Testis (tissue), 3 donors: Measurements from ENCODE around the gene ZNF611. TPM values are rescaled to one million over a fixed set of nuclear protein-coding genes. Genes with fewer than 3 reads are reported as not detected.
"Not testable (repeated sequence)": the region's sequence is repeated elsewhere in the genome, so short reads cannot be mapped to it uniquely, and the experiment has no call there.

Experiments
- DNase-seq: peaks from one replicate; pipeline ENCODE4 v3.0.0-alpha.2; 2019
- H3K27ac ChIP-seq, 2 donors: fragments of 200-600 bp; sonication (generic); one replicate each; pipeline ENCODE4 v1.5.1; 2019
- H3K27me3 ChIP-seq: fragments of 200-600 bp; sonication (generic); one replicate; pipeline ENCODE4 v1.5.1; 2019
- H3K36me3 ChIP-seq: fragments of 200-600 bp; sonication (generic); one replicate; pipeline ENCODE4 v1.5.1; 2017; ENCODE audit warnings: low read depth; ENCODE audit errors: missing control alignments
- H3K4me1 ChIP-seq: fragments of 200-600 bp; sonication (generic); one replicate; pipeline ENCODE4 v1.5.1; 2019
- H3K4me3 ChIP-seq, 2 donors: fragments of 200-600 bp; sonication (generic); one replicate each; pipeline ENCODE4 v1.5.1; 2017 to 2019
- H3K9me3 ChIP-seq: fragments of 200-600 bp; sonication (generic); one replicate; pipeline ENCODE4 v1.5.1; 2017
- POLR2A ChIP-seq: fragments of 450-650 bp; IDR thresholded peaks from one replicate; pipeline ENCODE4 v1.6.1; 2017; ENCODE audit warnings: antibody characterized with exemption, mild to moderate bottlenecking, moderate library complexity
- WGBS, 2 donors: methylation state at CpG; one replicate each; pipeline ENCODE4 v1.1.5; 2018; 5-methylcytosine and 5-hydroxymethylcytosine counted together
- intact Hi-C: fragments of 100-400 bp; cut with DNase I; formaldehyde crosslinking; loops from one replicate; pipeline ENCODE4 v1.15.1; 2023; ENCODE audit warnings: low total_unique reads
- polyA plus RNA-seq: library from polyadenylated mRNA; stranded (reverse); fragments of 350-450 nt; fragmentation: Illumina TruSeq; extraction: RNeasy Lipid Tissue Mini Kit (QIAGEN cat#74804); gene quantifications from one replicate; pipeline ENCODE4 v1.2.3, GENCODE V29; 2014; ENCODE audit warnings: low read depth, low replicate concordance; ENCODE audit not compliant: insufficient read depth
- total RNA-seq, 2 donors: library from RNA; depleted of rRNA; stranded (reverse); fragments of >200 nt; gene quantifications; one replicate each; pipeline ENCODE4 v1.2.3, GENCODE V29; 2016
- TF ChIP-seq, protein P1 (sequence below), 3 experiments: fragments of 450-650 bp in 2 of 3; fragments of 200-600 bp in 1 of 3; sonication (generic) in 1 of 3; IDR thresholded peaks; one replicate each; pipeline ENCODE4 v1.5.1; 2016 to 2019; ENCODE audit warnings: antibody characterized with exemption in 3 of 3, mild to moderate bottlenecking in 2 of 3, moderate library complexity in 1 of 3

The ZNF611 gene
- total and polyA plus RNA-seq, 3 donors from 2014 or later = 7.9 to 26.8 (median 17.8) TPM

DNA sequence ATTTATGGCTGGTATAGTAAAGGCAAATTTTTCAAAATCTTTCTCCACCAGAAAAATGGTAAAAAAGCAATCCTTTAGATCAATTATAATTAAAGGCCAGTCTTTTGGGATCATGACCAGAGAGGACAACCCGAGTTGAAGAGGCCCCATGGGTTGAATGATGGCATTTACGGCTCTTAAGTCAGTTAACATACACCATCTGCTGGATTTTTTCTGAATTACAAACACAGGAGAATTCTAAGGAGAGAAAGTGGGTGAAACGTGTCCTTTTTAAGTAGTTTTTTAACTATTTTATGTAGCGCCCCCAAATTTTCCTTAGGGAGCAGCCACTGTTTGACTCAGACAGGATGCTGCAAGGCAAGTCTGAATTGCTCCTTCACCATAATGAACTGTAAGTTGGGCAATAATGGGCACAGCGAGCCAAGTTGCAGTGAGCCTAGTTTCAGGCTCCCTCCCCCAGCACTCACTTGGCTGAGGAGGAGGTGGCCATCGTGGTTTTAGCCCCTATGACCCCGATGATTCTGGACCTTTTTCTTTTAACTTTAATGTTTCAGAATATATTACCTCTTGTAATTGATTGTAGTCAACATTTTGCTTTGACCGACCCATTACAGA lies 13.6 kb upstream of the ZNF611 start:
- Histone ChIP-seq H3K27ac (no peak overlapping the region), H3K36me3 (no peaks in the 10 kb centered on the region), H3K9me3 (no peaks in the 10 kb centered on the region), H3K4me1 (no peaks in the 10 kb centered on the region), H3K27me3 (no peaks in the 10 kb centered on the region), H3K4me3 (no peak overlapping the region)
- intact Hi-C loops = no loop called here
- TF ChIP-seq, protein P1, sequence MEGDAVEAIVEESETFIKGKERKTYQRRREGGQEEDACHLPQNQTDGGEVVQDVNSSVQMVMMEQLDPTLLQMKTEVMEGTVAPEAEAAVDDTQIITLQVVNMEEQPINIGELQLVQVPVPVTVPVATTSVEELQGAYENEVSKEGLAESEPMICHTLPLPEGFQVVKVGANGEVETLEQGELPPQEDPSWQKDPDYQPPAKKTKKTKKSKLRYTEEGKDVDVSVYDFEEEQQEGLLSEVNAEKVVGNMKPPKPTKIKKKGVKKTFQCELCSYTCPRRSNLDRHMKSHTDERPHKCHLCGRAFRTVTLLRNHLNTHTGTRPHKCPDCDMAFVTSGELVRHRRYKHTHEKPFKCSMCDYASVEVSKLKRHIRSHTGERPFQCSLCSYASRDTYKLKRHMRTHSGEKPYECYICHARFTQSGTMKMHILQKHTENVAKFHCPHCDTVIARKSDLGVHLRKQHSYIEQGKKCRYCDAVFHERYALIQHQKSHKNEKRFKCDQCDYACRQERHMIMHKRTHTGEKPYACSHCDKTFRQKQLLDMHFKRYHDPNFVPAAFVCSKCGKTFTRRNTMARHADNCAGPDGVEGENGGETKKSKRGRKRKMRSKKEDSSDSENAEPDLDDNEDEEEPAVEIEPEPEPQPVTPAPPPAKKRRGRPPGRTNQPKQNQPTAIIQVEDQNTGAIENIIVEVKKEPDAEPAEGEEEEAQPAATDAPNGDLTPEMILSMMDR (IDR thresholded peaks at IDR 0.05) = peak in 2 of 3 experiments; percentile 18 to 31
- no peak for TF ChIP-seq POLR2A
- 36% methylated on average over 8 of the region's 8 CpGs for WGBS, 2 donors
- no peak for DNase-seq

DNA sequence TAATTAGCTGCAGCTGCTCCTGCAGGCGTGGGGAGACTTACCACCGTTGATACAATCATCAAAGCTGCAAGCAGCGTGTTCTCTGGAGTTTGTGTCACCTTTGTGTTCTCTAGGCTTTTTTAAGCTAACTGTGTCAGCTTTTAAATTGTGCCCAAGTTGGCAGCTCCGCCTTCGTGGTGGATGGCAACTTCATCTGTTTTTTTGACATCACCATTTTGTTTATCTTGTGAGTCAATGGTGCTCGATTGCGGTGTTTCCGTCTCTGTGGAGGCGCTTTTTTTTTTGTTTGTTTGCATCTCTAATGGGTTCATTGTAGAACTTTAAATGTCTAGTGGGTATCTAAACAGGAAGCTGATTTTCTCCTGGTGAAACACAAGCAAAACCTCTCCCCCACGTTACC lies 11.1 kb upstream of the ZNF611 start:
- not testable (repeated sequence) for H3K27me3 ChIP-seq

DNA sequence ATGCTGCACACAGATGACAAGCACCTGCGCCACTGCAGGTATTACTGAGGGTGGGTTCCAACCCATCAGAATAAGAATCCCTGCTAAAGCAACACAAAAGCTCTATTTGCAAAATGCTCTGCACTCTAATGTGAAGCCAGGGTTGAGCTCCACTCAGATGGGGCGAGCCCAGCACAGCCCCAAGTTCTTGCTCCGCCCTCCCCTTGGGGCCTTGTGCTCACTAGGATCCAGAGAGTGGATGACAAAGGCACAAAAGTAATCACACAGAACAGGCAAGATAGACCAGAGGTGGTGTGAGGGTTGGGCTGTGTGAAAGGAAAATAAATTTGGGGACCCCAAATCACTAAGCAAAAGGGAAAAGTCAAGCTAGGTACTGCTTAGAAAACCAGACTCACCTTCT lies 8.2 kb upstream of the ZNF611 start:
- no peak for DNase-seq
- Histone ChIP-seq H3K36me3 (no peaks in the 10 kb centered on the region), H3K27ac (no peak overlapping the region), H3K4me1 (no peaks in the 10 kb centered on the region), H3K4me3 (no peak overlapping the region), H3K9me3 (no peaks in the 10 kb centered on the region), H3K27me3 (no peaks in the 10 kb centered on the region)
- intact Hi-C loops = no loop called here
- 92 to 100% methylated on average over 3 of the region's 3 CpGs for WGBS, 2 donors
- TF ChIP-seq, protein P1 (IDR thresholded peaks at IDR 0.05) = no peak
- TF ChIP-seq POLR2A = no peak

More for the DNA sequence above, 11.1 kb upstream of the ZNF611 start:
- DNase-seq, H3K36me3 ChIP-seq, H3K9me3 ChIP-seq, H3K27ac ChIP-seq, H3K4me3 ChIP-seq, intact Hi-C loops, H3K4me1 ChIP-seq: not testable (repeated sequence)
- 67% methylated on average over 10 of the region's 10 CpGs for WGBS, 2 donors

DNA sequence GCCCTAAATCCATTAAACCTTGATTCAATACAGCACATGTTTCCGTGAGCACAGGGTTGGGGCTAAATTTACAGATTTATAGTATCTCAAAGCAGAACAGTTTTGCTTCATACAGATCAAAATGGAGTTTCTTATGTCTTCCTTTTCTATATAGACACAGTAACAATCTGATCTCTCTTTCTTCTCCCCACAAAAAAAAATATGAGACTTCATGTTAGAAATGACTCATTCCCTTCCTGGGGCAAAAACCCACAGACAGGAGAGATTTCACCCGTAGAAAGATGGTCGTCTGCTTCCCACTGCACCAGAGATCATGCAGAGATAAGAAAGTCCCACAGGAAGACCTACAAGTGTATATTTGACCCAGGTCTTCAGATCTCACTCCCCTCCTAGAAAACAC lies 7.7 kb upstream of the ZNF611 start:
- intact Hi-C loops = no loop called here
- Histone ChIP-seq H3K4me3 (no peak overlapping the region), H3K4me1 (no peaks in the 10 kb centered on the region), H3K27me3 (no peaks in the 10 kb centered on the region), H3K27ac (no peak overlapping the region), H3K9me3 (no peaks in the 10 kb centered on the region), H3K36me3 (no peaks in the 10 kb centered on the region)
- TF ChIP-seq, protein P1 (IDR thresholded peaks at IDR 0.05) = no peak
- TF ChIP-seq POLR2A = no peak
- 30 to 39% methylated on average over 3 of the region's 3 CpGs for WGBS, 2 donors
- no peak for DNase-seq

DNA sequence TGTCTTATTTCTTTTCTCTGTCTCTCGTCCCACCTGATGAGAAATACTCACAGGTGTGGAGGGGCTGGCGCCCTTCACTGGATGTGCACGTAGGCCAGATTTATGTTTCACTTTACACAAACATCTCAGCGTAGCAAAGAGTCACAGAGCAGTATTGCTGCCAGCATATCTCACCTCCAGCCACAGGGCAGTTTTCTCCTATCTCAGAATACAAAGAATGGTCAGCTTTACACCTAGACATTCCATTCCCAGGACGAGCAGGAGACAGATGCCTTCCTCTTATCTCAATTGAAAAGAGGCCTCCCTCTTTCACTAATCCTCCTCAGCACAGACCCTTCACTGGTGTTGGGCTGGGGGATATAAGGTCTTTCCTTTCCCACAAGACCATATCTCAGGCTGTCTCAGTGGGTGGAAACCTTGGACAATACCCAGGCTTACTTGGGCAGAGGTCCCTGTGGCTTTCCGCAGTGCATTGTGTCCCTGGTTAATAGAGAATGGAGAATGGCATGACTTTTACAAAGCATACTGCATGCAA lies 7.2 kb upstream of the ZNF611 start:
- intact Hi-C loops = no loop called here
- DNase-seq = no peak
- no peak for TF ChIP-seq POLR2A
- TF ChIP-seq, protein P1 (IDR thresholded peaks at IDR 0.05) = no peak
- Histone ChIP-seq H3K4me1 (no peaks in the 10 kb centered on the region), H3K27me3 (no peaks in the 10 kb centered on the region), H3K27ac (no peak overlapping the region), H3K36me3 (no peaks in the 10 kb centered on the region), H3K4me3 (no peak overlapping the region), H3K9me3 (no peaks in the 10 kb centered on the region)
- WGBS, 2 donors = 41 to 47% methylated on average over 6 of the region's 6 CpGs

DNA sequence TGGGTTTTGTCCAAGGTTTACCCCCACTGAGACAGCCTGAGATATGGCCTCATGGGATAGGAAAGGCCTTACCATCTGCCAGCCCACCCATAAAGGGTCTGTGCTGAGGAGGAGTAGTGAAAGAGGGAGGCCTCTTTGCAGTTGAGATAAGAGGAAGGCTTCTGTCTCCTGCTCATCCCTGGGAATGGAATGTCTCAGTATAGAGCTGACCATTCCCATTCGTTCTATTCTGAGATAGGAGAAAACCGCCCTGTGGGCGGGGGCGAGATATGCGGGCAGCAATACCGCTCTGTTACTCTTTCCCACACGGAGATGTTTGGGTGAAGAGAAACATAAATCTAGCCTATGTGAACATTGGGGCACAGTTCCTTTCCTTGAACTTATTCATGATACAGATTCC lies 6.5 kb upstream of the ZNF611 start:
- H3K4me3 ChIP-seq, H3K4me1 ChIP-seq, H3K9me3 ChIP-seq, H3K27me3 ChIP-seq, intact Hi-C loops, DNase-seq, H3K36me3 ChIP-seq, H3K27ac ChIP-seq: not testable (repeated sequence)
- WGBS, 2 donors = 42 to 47% methylated on average over 7 of the region's 7 CpGs
